Testis (tissue), 2 donors: ENCODE data around the gene ATG4B.

ENCODE experiments used
- CTCF ChIP-seq, 3 experiments: fragments of 450-650 bp in 2 of 3; fragments of 200-600 bp in 1 of 3; sonication (generic) in 1 of 3; IDR thresholded peaks; one replicate each; pipeline ENCODE4 v1.5.1; 2016 to 2019; ENCODE audit warnings: antibody characterized with exemption in 3 of 3, mild to moderate bottlenecking in 2 of 3, moderate library complexity in 1 of 3
- POLR2A ChIP-seq: fragments of 450-650 bp; IDR thresholded peaks from one replicate; pipeline ENCODE4 v1.6.1; 2017; ENCODE audit warnings: antibody characterized with exemption, mild to moderate bottlenecking, moderate library complexity

GRCh38 chr2:241680827-241681599 is 43.5 kb downstream of the ATG4B start:
- TF ChIP-seq POLR2A (no peak), CTCF (IDR thresholded peaks at IDR 0.05) (no peak)
